CD4-positive, alpha-beta T cell (primary cell): ENCODE measurements around the gene OPCML. TPM values are rescaled to one million over a fixed set of nuclear protein-coding genes. Genes with fewer than 3 reads are reported as not detected.

Experiments used
- ATAC-seq: fragments of 200-7000 bp; cut with Tn5 transposase; one replicate; pipeline ENCODE4 v1.10.0; 2022; ENCODE audit warnings: mild to moderate bottlenecking; ENCODE audit not compliant: poor library complexity
- CTCF ChIA-PET: fragments of 350-600 bp; sonication (Branson Sonifier 250); formaldehyde crosslinking; loops from one replicate; lab custom pipeline; 2021; ENCODE audit warnings: antibody characterized with exemption, inconsistent platforms; lab: Charles Lee
- POLR2A ChIA-PET: fragments of 350-600 bp; sonication (Branson Sonifier 250); formaldehyde crosslinking; loops from one replicate; lab custom pipeline; 2021; ENCODE audit warnings: antibody characterized with exemption, inconsistent platforms; lab: Charles Lee
- DNase-seq, 14 experiments: peaks; one replicate each; pipeline ENCODE4 v3.0.0-alpha.2; 2013 to 2020; ENCODE audit warnings: mixed read lengths in 2 of 14
- H3K27ac ChIP-seq, 2 donors: one replicate each; pipeline versions ENCODE4 v1.5.1 to v1.7.0; 2013; ENCODE audit warnings: low read length in 2 of 2, low read depth in 1 of 2, mild to moderate bottlenecking in 1 of 2
- H3K27me3 ChIP-seq, 2 experiments: 1 replicate in 1 of 2; 2 replicates in 1 of 2; pipeline versions ENCODE4 v1.6.1 to v1.7.0; 2013; ENCODE audit warnings: low read length in 2 of 2, control low read depth in 1 of 2, mild to moderate bottlenecking in 1 of 2, moderate library complexity in 1 of 2; ENCODE audit not compliant: insufficient read depth in 2 of 2, control insufficient read depth in 1 of 2
- H3K36me3 ChIP-seq: one replicate; pipeline ENCODE4 v1.6.1; 2013; ENCODE audit warnings: low read length, control low read depth; ENCODE audit not compliant: insufficient read depth
- H3K4me1 ChIP-seq: one replicate; pipeline ENCODE4 v1.6.1; 2013; ENCODE audit warnings: low read length, control low read depth; ENCODE audit not compliant: insufficient read depth
- H3K4me3 ChIP-seq: one replicate; pipeline ENCODE4 v1.5.1; 2013; ENCODE audit warnings: mild to moderate bottlenecking, low read length, moderate library complexity
- H3K9me3 ChIP-seq, 2 experiments: 1 replicate in 1 of 2; 2 replicates in 1 of 2; pipeline versions ENCODE4 v1.6.1 to v1.7.0; 2013; ENCODE audit warnings: low read length in 2 of 2, mild to moderate bottlenecking in 2 of 2, control low read depth in 1 of 2, moderate library complexity in 1 of 2; ENCODE audit not compliant: control insufficient read depth in 1 of 2, insufficient read depth in 1 of 2
- H3K27ac Mint-ChIP-seq: one replicate; pipeline ENCODE4 v1.8.0; 2020; ENCODE audit warnings: mixed read lengths
- H3K27me3 Mint-ChIP-seq: one replicate; pipeline ENCODE4 v1.8.0; 2021; ENCODE audit warnings: mixed read lengths
- H3K36me3 Mint-ChIP-seq: one replicate; pipeline ENCODE4 v1.8.0; 2021; ENCODE audit warnings: low read depth, mixed read lengths
- H3K4me1 Mint-ChIP-seq: one replicate; pipeline ENCODE4 v1.8.0; 2021; ENCODE audit warnings: low read depth, mixed read lengths
- H3K4me3 Mint-ChIP-seq: one replicate; pipeline ENCODE4 v1.8.0; 2020; ENCODE audit warnings: mild to moderate bottlenecking, mixed read lengths
- H3K9me3 Mint-ChIP-seq: one replicate; pipeline ENCODE4 v1.8.0; 2020; ENCODE audit warnings: mixed read lengths
- intact Hi-C, 2 experiments: fragments of 100-400 bp; cut with DNase I in 1 of 2; cut with micrococcal nuclease in 1 of 2; formaldehyde crosslinking; loops; one replicate each; pipeline versions ENCODE4 v1.15.1 to v1.9.0; 2023 to 2025; cut with DNase I, micrococcal nuclease
- total RNA-seq, 174 experiments: library from RNA in 2 of 174; stranded (reverse) in 2 of 174; gene quantifications; one replicate each; pipeline ENCODE4 v1.2.3 and lab custom pipeline; 2021 to 2026
- TF ChIP-seq, protein P1 (sequence below): fragments of 200-600 bp; IDR thresholded peaks from one replicate; pipeline ENCODE4 v1.8.0; 2022; ENCODE audit warnings: antibody characterized with exemption, mild to moderate bottlenecking

OPCML gene
- total RNA-seq, 2 experiments from 2014 or later: not detected

DNA sequence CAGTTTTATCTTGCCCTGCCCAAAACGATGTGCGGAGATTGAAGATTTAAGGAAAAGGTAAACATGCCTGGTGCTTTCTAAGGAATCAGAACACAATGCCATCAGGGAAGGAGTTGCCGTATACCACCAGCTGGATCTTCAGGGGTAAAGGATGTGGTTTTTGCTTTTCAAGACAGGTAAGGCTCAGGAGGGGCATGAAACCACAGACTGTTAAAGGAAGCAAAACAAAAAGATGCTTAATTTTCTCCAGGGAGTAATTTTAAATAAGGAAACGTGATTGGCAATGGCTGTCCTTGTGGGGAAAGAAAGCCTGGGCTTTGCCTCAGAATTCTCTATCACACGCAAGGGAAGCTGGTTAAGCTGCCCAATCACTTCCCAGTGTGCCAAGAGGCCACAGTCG, 655.6 kb downstream of the OPCML start:
- intact Hi-C loops: no loop called here
- Histone ChIP-seq H3K9me3 (no peaks in the 10 kb centered on the region), H3K27ac (no peak overlapping the region), H3K4me3 (no peak overlapping the region), H3K36me3 (no peaks in the 10 kb centered on the region), H3K4me1 (no peaks in the 10 kb centered on the region), H3K27me3 (peaks cover 0 to 4% of the 10 kb centered on the region in 2 experiments)
- ChIA-PET POLR2A (no interaction called here), CTCF (no interaction called here)
- no peak overlapping the region for H3K4me3 Mint-ChIP-seq
- no peaks in the 10 kb centered on the region for H3K27me3 Mint-ChIP-seq
- no peak overlapping the region for H3K27ac Mint-ChIP-seq
- ATAC-seq (no peak), DNase-seq (no peak)
- peaks cover 2% of the 10 kb centered on the region for H3K9me3 Mint-ChIP-seq
- TF ChIP-seq, protein P1, sequence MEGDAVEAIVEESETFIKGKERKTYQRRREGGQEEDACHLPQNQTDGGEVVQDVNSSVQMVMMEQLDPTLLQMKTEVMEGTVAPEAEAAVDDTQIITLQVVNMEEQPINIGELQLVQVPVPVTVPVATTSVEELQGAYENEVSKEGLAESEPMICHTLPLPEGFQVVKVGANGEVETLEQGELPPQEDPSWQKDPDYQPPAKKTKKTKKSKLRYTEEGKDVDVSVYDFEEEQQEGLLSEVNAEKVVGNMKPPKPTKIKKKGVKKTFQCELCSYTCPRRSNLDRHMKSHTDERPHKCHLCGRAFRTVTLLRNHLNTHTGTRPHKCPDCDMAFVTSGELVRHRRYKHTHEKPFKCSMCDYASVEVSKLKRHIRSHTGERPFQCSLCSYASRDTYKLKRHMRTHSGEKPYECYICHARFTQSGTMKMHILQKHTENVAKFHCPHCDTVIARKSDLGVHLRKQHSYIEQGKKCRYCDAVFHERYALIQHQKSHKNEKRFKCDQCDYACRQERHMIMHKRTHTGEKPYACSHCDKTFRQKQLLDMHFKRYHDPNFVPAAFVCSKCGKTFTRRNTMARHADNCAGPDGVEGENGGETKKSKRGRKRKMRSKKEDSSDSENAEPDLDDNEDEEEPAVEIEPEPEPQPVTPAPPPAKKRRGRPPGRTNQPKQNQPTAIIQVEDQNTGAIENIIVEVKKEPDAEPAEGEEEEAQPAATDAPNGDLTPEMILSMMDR: no peak
- H3K4me1 Mint-ChIP-seq: no peaks in the 10 kb centered on the region
- no peaks in the 10 kb centered on the region for H3K36me3 Mint-ChIP-seq

DNA sequence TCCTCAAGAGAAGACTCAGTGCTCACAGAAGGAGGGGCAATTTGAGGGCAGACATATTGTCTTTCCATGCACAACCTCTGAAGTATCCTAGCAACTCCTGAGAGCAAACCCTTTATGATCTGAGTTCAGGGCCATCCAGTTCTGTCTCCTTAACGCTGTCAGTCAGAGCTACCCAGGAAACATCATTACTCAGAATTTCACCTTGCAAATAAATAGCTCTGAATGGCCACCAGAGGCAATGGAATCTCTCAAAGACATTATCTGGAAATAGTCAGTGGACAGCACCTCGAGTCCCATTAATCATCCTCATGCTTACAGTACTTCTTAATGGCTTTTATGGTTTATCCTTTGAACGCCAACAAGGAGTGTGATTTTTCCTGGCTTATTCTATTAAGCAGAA, 656.1 kb downstream of the OPCML start:
- intact Hi-C loops: no loop called here
- Histone ChIP-seq H3K4me1 (no peaks in the 10 kb centered on the region), H3K36me3 (no peaks in the 10 kb centered on the region), H3K27me3 (peaks cover 0 to 4% of the 10 kb centered on the region in 2 experiments), H3K9me3 (no peaks in the 10 kb centered on the region), H3K4me3 (no peak overlapping the region), H3K27ac (no peak overlapping the region)
- POLR2A ChIA-PET: no interaction called here
- DNase-seq (no peak), ATAC-seq (no peak)
- H3K4me3 Mint-ChIP-seq: no peak overlapping the region
- no peak overlapping the region for H3K27ac Mint-ChIP-seq
- H3K27me3 Mint-ChIP-seq: no peaks in the 10 kb centered on the region
- H3K9me3 Mint-ChIP-seq: peaks cover 2% of the 10 kb centered on the region
- no peaks in the 10 kb centered on the region for H3K36me3 Mint-ChIP-seq
- TF ChIP-seq, protein P1: no peak
- CTCF ChIA-PET: no interaction called here
- no peaks in the 10 kb centered on the region for H3K4me1 Mint-ChIP-seq

- CTCF ChIA-PET: no interaction called here
- Histone ChIP-seq H3K27me3 (peaks cover 0 to 4% of the 10 kb centered on the region in 2 experiments), H3K9me3 (no peaks in the 10 kb centered on the region), H3K27ac (no peak overlapping the region), H3K4me1 (no peaks in the 10 kb centered on the region), H3K36me3 (no peaks in the 10 kb centered on the region), H3K4me3 (no peak overlapping the region)
- DNase-seq (no peak), ATAC-seq (no peak)
- TF ChIP-seq, protein P1: no peak
- no peak overlapping the region for H3K4me3 Mint-ChIP-seq
- no peaks in the 10 kb centered on the region for H3K4me1 Mint-ChIP-seq
- H3K27ac Mint-ChIP-seq: no peak overlapping the region
- no peaks in the 10 kb centered on the region for H3K36me3 Mint-ChIP-seq
- POLR2A ChIA-PET: no interaction called here
- H3K9me3 Mint-ChIP-seq: no peaks in the 10 kb centered on the region
- no peaks in the 10 kb centered on the region for H3K27me3 Mint-ChIP-seq
- intact Hi-C loops: no loop called here
Observed at GRCh38 chr11:132874638-132875037, 657.7 kb downstream of the OPCML start.
